Anterior cingulate cortex (tissue), 58 donors: Measurements from ENCODE around the gene METTL17.
"Not testable (repeated sequence)": the region's sequence is repeated elsewhere in the genome, so short reads cannot be mapped to it uniquely, and the experiment has no call there.

Experiments used
- DNase-seq, 58 donors: peaks; one replicate each; lab custom pipeline; 2025; lab: John Stamatoyannopoulos, UW

Gene METTL17

GRCh38 chr14:20988717-20989470 is 886 bp upstream of the METTL17 start:
- peak in 2 of 58 donors; percentile 4 to 6 for DNase-seq

GRCh38 chr14:20989471-20989786 is 351 bp upstream of the METTL17 start:
- DNase-seq: no peak

- DNase-seq: no peak
Observed at GRCh38 chr14:20996521-20996920, 6.7 kb downstream of the METTL17 start.

- DNase-seq: no peak
Observed at GRCh38 chr14:20997115-20997514, 7.3 kb downstream of the METTL17 start.

GRCh38 chr14:20997564-20997963 is 7.8 kb downstream of the METTL17 start:
- DNase-seq: no peak

GRCh38 chr14:20998139-20998538 is 8.4 kb downstream of the METTL17 start:
- DNase-seq: no peak

GRCh38 chr14:20998674-20999366 is 9.0 kb downstream of the METTL17 start, which contains the start of gene SLC39A2:
SLC39A2 (plus strand) TSS chr14:20999293; CDS start chr14:20999447, 154 bp downstream.
- DNase-seq: peak in 1 of 58 donors; percentile 11

GRCh38 chr14:20999591-20999990 is 9.8 kb downstream of the METTL17 start:
- no peak for DNase-seq

- no peak for DNase-seq
Observed at GRCh38 chr14:21001218-21001617, 11.4 kb downstream of the METTL17 start.

GRCh38 chr14:21003788-21004346 is 14.1 kb downstream of the METTL17 start:
- no peak for DNase-seq

- DNase-seq: not testable (repeated sequence)
Observed at GRCh38 chr14:21009721-21010120, 19.9 kb downstream of the METTL17 start.

GRCh38 chr14:21011136-21011535 is 21.4 kb downstream of the METTL17 start:
- DNase-seq: no peak

GRCh38 chr14:21014761-21015190 is 25.0 kb downstream of the METTL17 start:
- peak in 55 of 58 donors; percentile 29 to 94 (median 78) for DNase-seq

GRCh38 chr14:21015312-21015711 is 25.5 kb downstream of the METTL17 start:
- DNase-seq: peak in 3 of 58 donors; percentile 11 to 50 (median 25)

- DNase-seq: no peak
Observed at GRCh38 chr14:21016413-21017190, 26.8 kb downstream of the METTL17 start.

GRCh38 chr14:21017528-21018245 is 27.9 kb downstream of the METTL17 start:
- DNase-seq: no peak

- DNase-seq: no peak
Observed at GRCh38 chr14:21018286-21018685, 28.5 kb downstream of the METTL17 start.

- no peak for DNase-seq
Observed at GRCh38 chr14:21018781-21019180, 29.0 kb downstream of the METTL17 start.

GRCh38 chr14:21019366-21019765 is 29.6 kb downstream of the METTL17 start:
- no peak for DNase-seq

- no peak for DNase-seq
Observed at GRCh38 chr14:21020977-21021545, 31.3 kb downstream of the METTL17 start.
